Head of caudate nucleus (tissue), 42 donors: ENCODE measurements around the gene DNAJB11.

Experiments
- DNase-seq, 42 donors: peaks; one replicate each; pipeline versions ENCODE4 v3.0.0 to v3.0.0-alpha.2; 2020 to 2021; ENCODE audit warnings: mixed read lengths in 7 of 42
- intact Hi-C: fragments of 100-400 bp; cut with DNase I; formaldehyde crosslinking; loops from one replicate; pipeline ENCODE4 v1.15.0; 2022

DNAJB11 gene

GRCh38 chr3:186612721-186613636 is 42.5 kb downstream of the DNAJB11 start, which contains the start of gene AHSG:
TSS of gene AHSG (plus strand) at chr3:186613060. CDS start at chr3:186613142, 82 bp downstream.
- intact Hi-C loops: no loop called here
- DNase-seq: no peak

- DNase-seq: no peak
- intact Hi-C loops: no loop called here
Measured at GRCh38 chr3:186613637-186614265, 43.2 kb downstream of the DNAJB11 start.

GRCh38 chr3:186614266-186614596 is 43.7 kb downstream of the DNAJB11 start:
- intact Hi-C loops: no loop called here
- no peak for DNase-seq

- intact Hi-C loops: loop anchor here (5.0 kb wide), 1 partner anchor 212 kb away; no protein-coding TSS in a partner anchor
- DNase-seq: peak; percentile 52 to 94 (median 87)
Measured at GRCh38 chr3:186614597-186615483, 44.3 kb downstream of the DNAJB11 start.

- no peak for DNase-seq
- intact Hi-C loops: loop anchor here (5.0 kb wide), 1 partner anchor 211 kb away; no protein-coding TSS in a partner anchor
Measured at GRCh38 chr3:186616299-186616617, 45.7 kb downstream of the DNAJB11 start.

GRCh38 chr3:186617036-186617946 is 46.8 kb downstream of the DNAJB11 start:
- intact Hi-C loops: loop anchor here (5.0 kb wide), 1 partner anchor 210 kb away; no protein-coding TSS in a partner anchor
- DNase-seq: peak; percentile 72 to 93 (median 88)

GRCh38 chr3:186618318-186618938 is 47.9 kb downstream of the DNAJB11 start:
- intact Hi-C loops: loop anchor here (5.0 kb wide), 1 partner anchor 209 kb away; no protein-coding TSS in a partner anchor
- no peak for DNase-seq

- intact Hi-C loops: loop anchor here (5.0 kb wide), 1 partner anchor 208 kb away; no protein-coding TSS in a partner anchor
- no peak for DNase-seq
Measured at GRCh38 chr3:186619787-186620212, 49.3 kb downstream of the DNAJB11 start.

- intact Hi-C loops: no loop called here
- DNase-seq: no peak
Measured at GRCh38 chr3:186620213-186621092, 49.9 kb downstream of the DNAJB11 start.

GRCh38 chr3:186621894-186622650 is 51.6 kb downstream of the DNAJB11 start:
- DNase-seq: no peak
- intact Hi-C loops: no loop called here

- intact Hi-C loops: no loop called here
- no peak for DNase-seq
Measured at GRCh38 chr3:186622651-186623310, 52.3 kb downstream of the DNAJB11 start.

- DNase-seq: no peak
- intact Hi-C loops: no loop called here
Measured at GRCh38 chr3:186624598-186624997, 54.1 kb downstream of the DNAJB11 start.

- DNase-seq: peak in 1 of 42 donors; percentile 36
- intact Hi-C loops: no loop called here
Measured at GRCh38 chr3:186625600-186626042, 55.1 kb downstream of the DNAJB11 start.

GRCh38 chr3:186626254-186626847 is 55.8 kb downstream of the DNAJB11 start:
- intact Hi-C loops: no loop called here

GRCh38 chr3:186627852-186628414 is 57.4 kb downstream of the DNAJB11 start:
- peak in 1 of 42 donors; percentile 8 for DNase-seq

More at GRCh38 chr3:186626254-186626847, 55.8 kb downstream of the DNAJB11 start:
- DNase-seq: peak in 1 of 42 donors; percentile 20

More at GRCh38 chr3:186627852-186628414, 57.4 kb downstream of the DNAJB11 start:
- intact Hi-C loops: no loop called here
